Astrocyte of the hippocampus (primary cell): Measurements from ENCODE around the gene SGCA.

Experiments
- DNase-seq: peaks from one replicate; pipeline ENCODE4 v3.0.0; 2011; ENCODE audit warnings: low read depth, low spot score

SGCA gene

GRCh38 chr17:50149091-50149416 is 16.8 kb upstream of the SGCA start:
- no peak for DNase-seq

- DNase-seq = peak; percentile 80
Measured at GRCh38 chr17:50149417-50150353, 16.1 kb upstream of the SGCA start.

- DNase-seq = no peak
Measured at GRCh38 chr17:50150354-50151040, 15.3 kb upstream of the SGCA start, which contains the start of gene PPP1R9B. Gene PPP1R9B (minus strand): TSS chr17:50150677. CDS start chr17:50150513, 164 bp downstream.

- DNase-seq = peak; percentile 97
Measured at GRCh38 chr17:50151041-50151936, 14.5 kb upstream of the SGCA start.

- peak; percentile 90 for DNase-seq
Measured at GRCh38 chr17:50151937-50152547, 13.8 kb upstream of the SGCA start.

- no peak for DNase-seq
Measured at GRCh38 chr17:50152736-50153135, 13.1 kb upstream of the SGCA start.

- DNase-seq = peak; percentile 61
Measured at GRCh38 chr17:50153650-50154575, 11.9 kb upstream of the SGCA start.

- DNase-seq = no peak
Measured at GRCh38 chr17:50154604-50155003, 11.2 kb upstream of the SGCA start.

GRCh38 chr17:50155115-50155819 is 10.5 kb upstream of the SGCA start:
- DNase-seq = no peak

- DNase-seq = no peak
Measured at GRCh38 chr17:50157891-50158290, 7.9 kb upstream of the SGCA start.

- DNase-seq = peak; percentile 97
Measured at GRCh38 chr17:50161023-50161910, 4.5 kb upstream of the SGCA start.

- DNase-seq = no peak
Measured at GRCh38 chr17:50161911-50162288, 3.9 kb upstream of the SGCA start.

- no peak for DNase-seq
Measured at GRCh38 chr17:50162466-50163254, 3.1 kb upstream of the SGCA start.

- no peak for DNase-seq
Measured at GRCh38 chr17:50163843-50164696, 1.7 kb upstream of the SGCA start.

- no peak for DNase-seq
Measured at GRCh38 chr17:50164697-50164988, 1.2 kb upstream of the SGCA start.

GRCh38 chr17:50165066-50165465 is 739 bp upstream of the SGCA start:
- no peak for DNase-seq

- DNase-seq = no peak
Measured at GRCh38 chr17:50165466-50165865, 339 bp upstream of the SGCA start.
